ENCODE measurements around the gene NPY. TPM values are rescaled to one million over a fixed set of nuclear protein-coding genes. Genes with fewer than 3 reads are reported as not detected.
"Not testable (repeated sequence)": the region's sequence is repeated elsewhere in the genome, so short reads cannot be mapped to it uniquely, and the experiment has no call there.

The NPY gene
- polyA plus RNA-seq (2013, experiment 1 of 2; ENCODE audit: insufficient read length): not detected
- not detected for polyA plus RNA-seq (2013, experiment 2 of 2; ENCODE audit: insufficient read length)

DNA sequence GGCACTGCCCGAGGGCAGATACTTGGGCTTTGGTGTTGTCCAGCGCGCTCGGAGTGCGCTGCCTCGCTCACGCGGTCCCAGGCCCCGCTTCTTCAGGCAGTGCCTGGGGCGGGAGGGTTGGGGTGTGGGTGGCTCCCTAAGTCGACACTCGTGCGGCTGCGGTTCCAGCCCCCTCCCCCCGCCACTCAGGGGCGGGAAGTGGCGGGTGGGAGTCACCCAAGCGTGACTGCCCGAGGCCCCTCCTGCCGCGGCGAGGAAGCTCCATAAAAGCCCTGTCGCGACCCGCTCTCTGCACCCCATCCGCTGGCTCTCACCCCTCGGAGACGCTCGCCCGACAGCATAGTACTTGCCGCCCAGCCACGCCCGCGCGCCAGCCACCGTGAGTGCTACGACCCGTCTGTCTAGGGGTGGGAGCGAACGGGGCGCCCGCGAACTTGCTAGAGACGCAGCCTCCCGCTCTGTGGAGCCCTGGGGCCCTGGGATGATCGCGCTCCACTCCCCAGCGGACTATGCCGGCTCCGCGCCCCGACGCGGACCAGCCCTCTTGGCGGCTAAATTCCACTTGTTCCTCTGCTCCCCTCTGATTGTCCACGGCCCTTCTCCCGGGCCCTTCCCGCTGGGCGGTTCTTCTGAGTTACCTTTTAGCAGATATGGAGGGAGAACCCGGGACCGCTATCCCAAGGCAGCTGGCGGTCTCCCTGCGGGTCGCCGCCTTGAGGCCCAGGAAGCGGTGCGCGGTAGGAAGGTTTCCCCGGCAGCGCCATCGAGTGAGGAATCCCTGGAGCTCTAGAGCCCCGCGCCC lies at the start of gene NPY:
Gene NPY, plus strand, starts transcription at position 294 of the 802 bp plus-strand sequence. CDS start 1,051 bp downstream, outside the sequence.
- DNase-seq: no peak

DNA sequence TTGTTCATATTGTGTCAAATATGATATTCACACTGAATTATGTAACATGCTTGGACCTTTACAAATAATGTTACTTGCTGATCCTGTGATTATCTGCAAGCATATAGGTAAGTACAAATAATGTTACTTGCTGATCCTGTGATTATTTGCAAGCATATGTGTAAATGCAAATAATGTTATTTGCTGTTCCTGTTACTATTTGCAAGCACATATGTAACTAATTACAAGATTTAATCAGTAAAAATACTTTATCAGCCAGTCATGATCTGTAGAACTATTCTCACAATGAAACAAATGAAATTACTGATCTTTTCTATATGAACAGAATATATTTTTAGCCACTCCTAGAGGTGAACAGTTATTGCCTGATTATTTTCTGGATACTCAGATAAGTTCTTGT lies 44.7 kb upstream of the NPY start:
- DNase-seq: no peak

GRCh38 chr7:24241206-24241605 lies 42.8 kb upstream of the NPY start:
- DNase-seq: no peak

DNA sequence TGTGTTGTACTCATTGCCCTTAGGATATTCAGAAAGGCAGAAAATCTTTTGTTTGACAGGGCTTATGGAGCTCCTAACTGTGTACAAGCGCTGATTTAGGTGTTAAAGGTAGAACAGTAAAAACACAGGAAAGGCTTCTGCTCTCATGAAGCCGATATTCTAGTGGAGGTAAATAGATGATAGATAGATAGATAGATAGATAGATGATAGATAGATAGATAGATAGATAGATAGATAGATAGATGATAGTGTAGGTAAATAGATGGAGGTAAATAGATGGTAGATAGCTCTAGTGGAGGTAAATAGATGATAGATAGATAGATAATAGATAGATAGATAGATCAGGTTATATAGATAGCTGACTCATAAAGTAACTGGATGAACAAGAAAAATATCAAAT lies 39.4 kb upstream of the NPY start:
- no peak for DNase-seq

- no peak for DNase-seq
Observed at GRCh38 chr7:24245362-24245761, 38.6 kb upstream of the NPY start.

DNA sequence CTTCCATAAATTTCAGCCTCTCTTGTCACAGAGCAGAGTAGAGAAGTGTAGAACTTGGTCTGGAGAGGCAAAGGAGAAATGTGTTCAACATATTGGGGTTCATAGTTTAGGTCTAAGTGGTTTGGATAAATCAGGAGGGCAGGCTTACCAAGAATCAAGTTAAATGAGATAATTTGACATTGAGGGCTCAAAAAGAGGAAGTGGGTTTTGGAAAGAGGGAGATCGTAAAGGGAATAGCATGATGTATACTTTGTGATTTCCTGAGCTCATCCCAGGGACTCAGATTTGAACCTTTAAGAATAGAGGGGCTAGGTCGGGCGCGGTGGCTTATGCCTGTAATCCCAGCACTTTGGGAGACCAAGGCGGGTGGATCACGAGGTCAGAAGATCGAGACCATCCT lies 34.7 kb upstream of the NPY start:
- DNase-seq: no peak

GRCh38 chr7:24251568-24251967 lies 32.4 kb upstream of the NPY start:
- DNase-seq: no peak

DNA sequence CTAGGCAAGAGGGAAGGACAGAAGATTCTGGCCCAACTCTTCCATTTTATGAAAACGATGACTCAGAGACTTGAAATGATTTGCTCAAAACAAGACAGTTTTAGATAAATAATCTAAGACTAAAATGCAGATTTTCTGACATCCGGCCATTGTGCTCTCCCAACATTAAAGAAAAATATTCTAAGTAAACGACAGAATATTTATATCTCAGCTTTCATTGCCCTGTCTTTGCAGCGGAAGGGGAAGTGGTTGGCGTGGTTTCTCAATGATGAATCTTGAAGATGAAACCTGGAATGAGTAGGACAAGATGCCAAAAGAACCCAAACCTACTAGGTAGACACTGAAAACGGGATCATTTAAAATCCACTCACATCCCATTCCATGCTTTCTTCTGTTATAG lies 28.9 kb upstream of the NPY start:
- no peak for DNase-seq

DNA sequence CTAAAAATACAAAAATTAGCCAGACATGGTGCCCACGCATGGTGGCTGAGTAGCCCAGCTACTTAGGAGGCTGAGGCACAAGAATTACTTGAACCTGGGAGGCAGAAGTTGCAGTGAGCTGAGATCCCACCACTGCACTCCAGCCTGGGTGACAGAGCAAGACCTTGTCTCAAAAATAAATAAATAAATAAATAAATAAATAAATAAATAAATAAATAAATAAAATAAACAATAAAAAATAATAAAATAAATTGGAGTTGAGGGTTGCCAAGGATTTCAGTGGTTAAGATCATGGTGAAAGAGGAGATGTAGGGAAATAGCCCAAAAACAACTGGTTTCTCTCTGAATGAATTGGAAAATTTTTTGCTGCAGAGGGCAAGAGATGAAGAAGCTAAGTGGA lies 25.7 kb upstream of the NPY start:
- DNase-seq: not testable (repeated sequence)

DNA sequence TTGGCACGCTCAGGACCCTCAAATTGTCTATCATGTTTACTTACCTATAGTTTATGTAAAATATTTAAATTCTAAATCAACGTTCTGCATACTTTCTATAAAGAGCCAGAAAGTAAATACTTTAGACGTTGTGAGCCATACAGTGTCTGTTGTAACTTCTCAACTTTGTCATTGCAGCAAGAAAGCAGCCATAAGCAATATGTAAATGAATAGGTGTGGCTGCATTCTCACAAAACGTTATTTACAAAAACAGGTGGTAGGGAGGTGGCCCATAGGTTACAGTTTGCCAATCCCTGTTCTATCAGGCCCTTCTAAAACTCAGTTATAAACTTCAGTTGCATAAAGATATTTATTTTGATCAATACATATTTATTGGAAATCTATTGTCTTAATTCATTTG lies 12.1 kb upstream of the NPY start:
- no peak for DNase-seq

DNA sequence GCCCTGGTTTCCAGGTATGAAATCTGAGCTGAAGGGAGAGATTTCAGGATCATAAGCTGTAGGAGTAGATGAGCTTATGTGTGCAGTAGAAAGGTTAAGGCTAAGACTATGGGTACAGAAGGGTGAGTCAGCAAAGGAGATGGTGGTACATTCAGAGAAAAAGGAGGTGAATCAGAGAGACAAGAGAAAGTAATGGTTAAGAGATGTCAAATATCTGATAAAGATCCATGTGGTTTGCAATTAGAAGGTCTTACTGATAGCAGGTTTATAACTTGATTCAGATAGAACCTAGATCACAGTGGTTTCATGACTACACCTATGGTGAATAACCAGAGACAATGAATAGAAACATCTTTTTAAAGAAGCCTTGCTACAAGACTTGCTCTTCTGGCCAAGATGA lies 4.5 kb upstream of the NPY start:
- DNase-seq: no peak

DNA sequence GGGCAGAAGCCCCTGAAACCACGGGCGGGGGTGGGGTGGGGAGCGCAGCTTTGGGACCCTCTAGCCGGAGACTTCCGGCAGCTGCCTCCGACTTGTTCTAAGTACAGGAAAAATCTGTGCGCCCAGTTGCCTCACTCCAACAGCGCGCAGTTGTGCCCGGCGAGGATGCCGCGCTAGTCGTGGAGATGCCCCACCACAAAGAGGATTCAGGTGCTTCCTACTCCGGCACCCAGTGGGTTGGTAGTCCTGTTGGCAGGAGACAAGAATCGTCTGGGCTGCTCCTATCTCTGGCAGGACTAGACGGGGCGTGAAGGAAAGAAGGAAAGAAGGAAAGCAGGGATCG lies 465 bp upstream of the NPY start:
- DNase-seq: no peak

DNA sequence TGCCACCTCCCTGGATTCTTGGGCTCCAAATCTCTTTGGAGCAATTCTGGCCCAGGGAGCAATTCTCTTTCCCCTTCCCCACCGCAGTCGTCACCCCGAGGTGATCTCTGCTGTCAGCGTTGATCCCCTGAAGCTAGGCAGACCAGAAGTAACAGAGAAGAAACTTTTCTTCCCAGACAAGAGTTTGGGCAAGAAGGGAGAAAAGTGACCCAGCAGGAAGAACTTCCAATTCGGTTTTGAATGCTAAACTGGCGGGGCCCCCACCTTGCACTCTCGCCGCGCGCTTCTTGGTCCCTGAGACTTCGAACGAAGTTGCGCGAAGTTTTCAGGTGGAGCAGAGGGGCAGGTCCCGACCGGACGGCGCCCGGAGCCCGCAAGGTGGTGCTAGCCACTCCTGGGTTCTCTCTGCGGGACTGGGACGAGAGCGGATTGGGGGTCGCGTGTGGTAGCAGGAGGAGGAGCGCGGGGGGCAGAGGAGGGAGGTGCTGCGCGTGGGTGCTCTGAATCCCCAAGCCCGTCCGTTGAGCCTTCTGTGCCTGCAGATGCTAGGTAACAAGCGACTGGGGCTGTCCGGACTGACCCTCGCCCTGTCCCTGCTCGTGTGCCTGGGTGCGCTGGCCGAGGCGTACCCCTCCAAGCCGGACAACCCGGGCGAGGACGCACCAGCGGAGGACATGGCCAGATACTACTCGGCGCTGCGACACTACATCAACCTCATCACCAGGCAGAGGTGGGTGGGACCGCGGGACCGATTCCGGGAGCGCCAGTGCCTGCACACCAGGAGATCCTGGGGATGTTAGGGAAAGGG lies 913 bp downstream of the NPY start:
- no peak for DNase-seq

DNA sequence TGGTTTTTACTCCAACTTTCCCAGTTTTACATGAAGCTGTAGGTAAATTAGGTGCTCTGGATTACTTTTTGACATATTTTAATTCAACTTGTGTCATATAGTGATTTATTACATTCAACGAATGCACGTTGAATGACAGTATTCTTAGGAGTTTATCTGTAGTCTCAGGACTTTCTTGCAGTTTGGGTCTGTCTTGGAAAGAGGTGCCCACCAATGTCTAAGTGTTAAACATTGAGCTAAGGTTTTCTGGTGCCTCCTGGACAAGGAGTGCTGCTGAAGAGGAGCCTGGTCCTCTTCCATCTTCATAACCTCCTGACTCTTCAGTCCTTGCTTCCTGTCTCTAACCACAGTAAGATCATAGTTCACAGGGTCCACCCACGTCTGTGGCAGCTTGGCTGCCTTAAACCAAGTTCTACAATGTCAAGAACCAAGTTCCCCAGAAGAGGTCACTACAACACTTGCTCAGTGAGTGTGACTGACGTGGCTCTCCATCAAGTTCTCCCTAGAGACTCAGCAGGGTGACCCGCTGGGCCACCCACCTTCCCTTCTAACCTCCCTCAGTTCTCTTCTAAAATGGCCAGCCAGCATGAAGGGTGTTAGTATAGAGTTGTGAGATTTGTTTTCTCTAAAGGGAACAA lies 6.1 kb downstream of the NPY start:
- DNase-seq: peak; percentile 5

- DNase-seq: no peak
Observed at GRCh38 chr7:24291271-24291670, 7.3 kb downstream of the NPY start.

GRCh38 chr7:24297362-24297761 lies 13.4 kb downstream of the NPY start:
- no peak for DNase-seq

GRCh38 chr7:24298696-24299095 lies 14.7 kb downstream of the NPY start:
- DNase-seq: no peak

- no peak for DNase-seq
Observed at GRCh38 chr7:24299192-24299591, 15.2 kb downstream of the NPY start.

DNA sequence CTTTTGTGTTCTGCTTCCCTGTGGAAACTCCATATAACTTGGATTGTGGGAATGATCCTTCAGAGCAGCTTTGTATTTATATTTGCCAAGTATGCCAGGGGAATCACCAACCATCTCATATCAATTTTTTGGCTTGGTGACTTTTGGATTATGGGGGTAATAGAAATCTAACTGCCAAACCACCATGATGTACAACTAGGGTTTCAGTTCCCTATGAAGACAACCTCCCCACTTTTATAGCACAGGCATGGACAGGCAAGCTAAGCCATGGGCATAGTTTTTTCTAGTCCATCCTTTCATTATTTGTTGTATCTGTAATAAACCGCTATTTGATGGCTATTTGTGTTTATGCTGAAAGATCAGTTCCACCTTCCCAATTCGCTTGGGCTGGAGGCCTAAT lies 17.7 kb downstream of the NPY start:
- DNase-seq: no peak

DNA sequence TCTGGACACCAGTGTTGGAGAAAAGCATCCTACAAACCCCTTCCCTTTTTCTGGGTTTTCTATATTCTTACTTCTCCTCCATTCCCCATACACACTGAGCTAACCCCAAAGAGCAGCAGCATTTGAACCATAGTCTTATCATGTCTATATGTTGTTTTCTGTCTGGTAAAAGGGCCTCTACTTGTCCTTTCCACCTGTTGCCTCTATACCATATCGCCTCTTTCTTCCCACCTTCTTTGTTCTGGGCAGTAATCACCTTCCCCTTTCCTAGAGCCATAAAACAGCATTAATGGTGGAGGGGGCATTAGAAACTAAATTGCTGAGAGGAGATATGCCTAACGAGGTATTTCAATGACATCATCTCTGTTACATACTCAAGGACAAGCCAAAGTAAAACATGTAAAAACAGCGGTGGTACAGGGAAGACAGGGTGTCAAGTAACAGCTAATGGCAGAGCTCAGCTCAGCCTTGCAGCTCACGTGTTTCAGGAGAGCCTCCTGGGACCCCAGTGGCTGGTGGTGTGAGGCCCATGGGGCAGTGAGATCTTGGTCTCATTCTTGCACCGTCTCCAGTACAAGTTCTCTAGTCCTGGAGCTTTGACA lies 20.6 kb downstream of the NPY start:
- no peak for DNase-seq

DNA sequence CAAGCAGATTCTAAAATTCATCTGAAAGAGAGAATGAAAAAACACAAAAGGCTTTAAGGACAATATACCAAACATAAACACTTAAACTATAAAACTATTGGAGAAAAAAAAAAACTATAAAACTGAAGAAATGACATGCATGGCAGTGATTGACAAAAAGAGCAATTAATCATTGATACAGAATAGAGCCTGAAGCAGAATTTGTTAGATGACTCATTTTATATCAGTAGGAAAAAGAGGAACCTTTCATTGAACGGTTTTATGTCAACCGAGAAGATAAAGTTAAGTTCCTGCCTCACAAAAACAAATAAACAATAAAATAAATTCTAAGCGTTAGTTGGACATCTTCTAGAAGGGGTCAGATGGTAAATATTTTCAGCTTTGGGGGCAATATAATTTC lies 23.3 kb downstream of the NPY start:
- DNase-seq: no peak

DNA sequence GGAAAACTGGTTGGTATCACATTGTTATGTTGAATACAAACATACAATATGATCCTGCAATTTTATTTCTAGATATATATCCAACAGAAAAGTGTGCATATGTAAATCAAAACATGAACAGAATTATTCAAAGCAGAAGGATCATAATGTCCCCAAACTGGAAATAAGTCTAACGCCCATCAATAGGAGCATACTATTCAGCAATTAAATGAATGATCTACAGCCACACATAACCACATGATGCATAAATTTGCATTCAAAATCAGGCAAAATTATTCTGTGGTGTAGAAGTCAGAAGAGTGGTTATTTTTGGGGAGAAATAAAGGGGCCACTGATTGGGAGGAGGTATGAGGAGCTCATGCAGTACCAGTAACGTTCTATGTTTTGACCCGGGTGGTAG lies 28.6 kb downstream of the NPY start:
- no peak for DNase-seq

GRCh38 chr7:24313777-24314176 lies 29.8 kb downstream of the NPY start:
- no peak for DNase-seq
